Peyer's patch (tissue), 4 donors: ENCODE results near the gene AGAP1.

Source experiments
- CTCF ChIP-seq, 6 experiments: fragments of 450-650 bp in 4 of 6; fragments of 200-600 bp in 2 of 6; sonication (generic) in 1 of 6; IDR thresholded peaks; one replicate each; pipeline ENCODE4 v1.5.1; 2017 to 2019; ENCODE audit warnings: antibody characterized with exemption in 6 of 6, mild to moderate bottlenecking in 3 of 6, moderate library complexity in 1 of 6
- POLR2A ChIP-seq, 2 donors: fragments of 450-650 bp; IDR thresholded peaks; one replicate each; pipeline ENCODE4 v1.5.1; 2017; ENCODE audit warnings: antibody characterized with exemption in 2 of 2, mild to moderate bottlenecking in 2 of 2, moderate library complexity in 2 of 2

GRCh38 chr2:235977445-235977844 is 483.6 kb downstream of the AGAP1 start:
- TF ChIP-seq POLR2A (IDR thresholded peaks at IDR 0.05), result no peak
- TF ChIP-seq CTCF (IDR thresholded peaks at IDR 0.05), result no peak
